NOMO-1 treated with dmso at 0.1 percent for 144 hours (cell line): ENCODE data around the gene REEP1.
A peak's percentile ranks its signal among the peaks of the same experiment; 100 is the strongest.
"Not testable (repeated sequence)": the region's sequence is repeated elsewhere in the genome, so short reads cannot be mapped to it uniquely, and the experiment has no call there.

Experiments used
- DNase-seq: peaks from one replicate; lab custom pipeline; 2025; ENCODE audit not compliant: unreplicated experiment; lab: John Stamatoyannopoulos, UW

REEP1 gene

DNA sequence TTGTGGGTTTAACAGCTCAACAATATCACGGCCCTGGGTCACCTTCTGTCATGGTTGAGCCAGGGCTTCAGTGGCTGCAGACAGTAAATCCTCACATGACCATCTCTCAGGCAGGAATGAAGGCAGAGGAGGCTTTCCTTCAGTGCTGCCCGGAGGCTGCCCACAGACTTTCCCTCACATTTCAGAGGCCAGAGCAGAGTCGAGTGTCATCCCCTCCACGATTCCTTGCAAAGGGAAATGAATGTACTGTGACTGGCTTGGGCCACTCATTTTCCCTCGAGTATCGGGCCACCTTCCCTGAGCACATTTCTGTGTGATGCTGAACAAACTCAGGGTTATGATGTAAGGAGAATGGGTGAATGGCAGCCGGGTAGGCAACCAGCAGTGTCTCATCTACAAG, 10.0 kb upstream of the REEP1 start:
- no peak for DNase-seq

DNA sequence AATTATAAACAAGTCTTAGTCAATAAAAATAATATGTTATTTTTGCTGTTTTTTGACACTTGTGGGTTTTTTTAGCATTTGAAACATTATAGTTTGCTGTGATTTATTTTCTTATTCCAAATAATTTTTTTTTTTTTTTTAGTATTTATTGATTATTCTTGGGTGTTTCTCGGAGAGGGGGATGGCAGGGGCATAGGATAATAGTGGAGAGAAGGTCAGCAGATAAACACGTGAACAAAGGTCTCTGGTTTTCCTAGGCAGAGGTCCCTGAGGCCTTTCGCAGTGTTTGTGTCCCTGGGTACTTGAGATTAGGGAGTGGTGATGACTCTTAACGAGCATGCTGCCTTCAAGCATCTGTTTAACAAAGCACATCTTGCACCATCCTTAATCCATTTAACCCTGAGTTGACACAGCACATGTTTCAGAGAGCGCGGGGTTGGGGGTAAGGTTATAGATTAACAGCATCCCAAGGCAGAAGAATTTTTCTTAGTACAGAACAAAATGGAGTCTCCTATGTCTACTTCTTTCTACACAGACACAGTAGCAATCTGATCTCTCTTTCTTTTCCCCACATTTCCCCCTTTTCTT, 8.5 kb upstream of the REEP1 start:
- not testable (repeated sequence) for DNase-seq

DNA sequence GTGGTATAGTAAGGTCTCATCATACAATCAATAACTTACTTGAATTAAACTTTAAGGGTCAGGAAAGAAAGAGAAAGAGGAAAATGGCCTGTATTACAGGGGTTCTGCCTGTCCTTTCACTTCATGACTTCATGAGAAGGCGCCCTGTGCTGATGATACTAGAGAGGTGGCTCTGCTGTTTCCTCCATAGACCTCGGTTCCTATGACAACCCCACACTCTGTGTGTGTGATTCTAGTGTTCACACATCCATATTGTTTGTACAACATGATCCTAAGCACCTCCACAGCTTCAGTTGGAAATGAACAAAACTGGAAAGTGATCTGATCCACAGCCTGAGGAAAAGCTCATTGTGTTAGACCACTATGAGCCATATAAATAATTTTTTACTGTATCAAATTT, 7.0 kb upstream of the REEP1 start:
- no peak for DNase-seq

DNA sequence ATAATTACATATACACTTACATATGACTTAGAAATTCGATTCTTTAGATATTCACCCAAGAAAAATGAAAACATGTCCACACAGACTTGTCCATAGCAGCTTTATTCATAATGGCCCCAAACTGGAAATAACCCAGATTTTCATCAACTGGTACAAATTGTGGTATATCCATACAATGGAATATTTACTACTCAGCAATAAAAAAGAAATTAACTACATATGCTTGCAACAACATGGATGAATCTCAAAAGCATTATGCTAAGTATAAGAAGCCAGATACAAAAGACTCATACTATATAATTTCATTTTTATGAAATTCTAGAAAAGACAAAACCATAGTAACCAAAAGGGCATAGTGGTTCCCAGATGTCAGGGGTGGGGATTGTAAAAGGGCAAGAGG, 5.1 kb upstream of the REEP1 start:
- DNase-seq = no peak

DNA sequence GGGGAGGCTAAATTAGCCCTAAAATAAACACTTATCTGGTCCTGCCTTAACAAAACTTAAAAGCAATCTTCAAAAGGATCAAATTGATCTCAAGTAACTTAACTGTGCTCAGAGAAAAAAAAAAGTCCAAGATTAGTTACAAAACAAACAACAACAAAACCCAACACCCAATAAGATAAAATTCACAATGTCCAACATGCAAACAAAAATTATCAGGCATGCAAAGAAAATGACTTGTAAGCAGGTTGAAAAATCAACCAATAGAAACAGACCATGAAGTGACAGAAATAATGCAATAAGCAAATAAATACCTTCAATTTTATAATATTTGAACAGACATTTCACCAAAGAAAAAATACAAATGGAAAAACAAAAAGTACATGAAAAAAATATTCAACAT, 4.0 kb upstream of the REEP1 start:
- no peak for DNase-seq

DNA sequence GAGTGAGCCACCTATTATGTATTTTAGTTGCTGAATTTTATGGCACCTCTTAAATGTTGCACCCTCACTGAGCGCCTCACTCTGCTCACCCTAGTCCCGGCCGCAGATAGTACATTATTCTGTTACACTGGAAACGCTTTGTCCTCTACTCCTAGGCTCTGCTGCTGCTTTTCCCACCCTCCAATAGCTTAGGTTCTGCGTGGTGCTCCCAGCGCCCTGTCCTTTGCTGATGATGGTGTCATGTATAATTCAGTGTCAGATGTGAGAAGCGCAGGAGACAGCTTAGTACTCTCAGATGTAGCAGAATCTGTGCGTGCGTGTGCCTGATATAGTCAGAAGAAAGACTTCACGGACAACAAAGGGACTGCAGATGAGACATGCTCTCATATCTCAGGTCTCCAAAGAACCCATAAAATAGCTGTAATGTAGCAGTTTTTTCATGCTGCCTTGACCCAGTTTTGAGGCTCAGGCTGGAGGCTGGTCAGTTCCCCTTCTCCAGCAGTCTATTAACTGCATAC, 1.4 kb upstream of the REEP1 start:
- DNase-seq = no peak

DNA sequence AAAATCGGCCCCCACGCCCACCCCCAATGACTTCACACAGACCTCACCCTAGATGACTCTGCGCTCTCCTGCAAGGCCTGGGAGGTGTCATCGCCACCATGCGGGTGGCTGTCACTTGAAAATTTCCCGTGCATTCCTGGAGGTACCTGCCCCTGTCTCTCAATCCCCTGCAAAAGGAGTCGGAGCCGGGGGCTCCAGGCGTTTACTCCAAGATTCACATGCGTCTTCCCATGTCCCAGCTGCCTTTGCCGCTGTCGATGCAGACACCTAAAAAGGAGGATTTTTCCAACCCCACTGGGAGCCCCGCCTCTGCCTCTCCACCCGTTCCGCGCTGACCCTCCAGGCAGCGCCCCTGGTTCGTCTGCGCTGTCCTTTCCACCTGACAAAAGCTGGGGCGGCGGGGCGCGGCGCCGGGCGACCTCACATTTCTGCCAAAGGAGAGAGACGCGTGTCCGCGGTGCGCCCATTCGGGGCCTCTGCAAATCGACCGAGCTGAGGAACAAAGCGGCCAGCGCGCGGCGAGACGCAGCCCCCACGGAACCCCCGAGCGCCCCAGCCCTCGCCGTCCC, 667 bp downstream of the REEP1 start:
- no peak for DNase-seq

DNA sequence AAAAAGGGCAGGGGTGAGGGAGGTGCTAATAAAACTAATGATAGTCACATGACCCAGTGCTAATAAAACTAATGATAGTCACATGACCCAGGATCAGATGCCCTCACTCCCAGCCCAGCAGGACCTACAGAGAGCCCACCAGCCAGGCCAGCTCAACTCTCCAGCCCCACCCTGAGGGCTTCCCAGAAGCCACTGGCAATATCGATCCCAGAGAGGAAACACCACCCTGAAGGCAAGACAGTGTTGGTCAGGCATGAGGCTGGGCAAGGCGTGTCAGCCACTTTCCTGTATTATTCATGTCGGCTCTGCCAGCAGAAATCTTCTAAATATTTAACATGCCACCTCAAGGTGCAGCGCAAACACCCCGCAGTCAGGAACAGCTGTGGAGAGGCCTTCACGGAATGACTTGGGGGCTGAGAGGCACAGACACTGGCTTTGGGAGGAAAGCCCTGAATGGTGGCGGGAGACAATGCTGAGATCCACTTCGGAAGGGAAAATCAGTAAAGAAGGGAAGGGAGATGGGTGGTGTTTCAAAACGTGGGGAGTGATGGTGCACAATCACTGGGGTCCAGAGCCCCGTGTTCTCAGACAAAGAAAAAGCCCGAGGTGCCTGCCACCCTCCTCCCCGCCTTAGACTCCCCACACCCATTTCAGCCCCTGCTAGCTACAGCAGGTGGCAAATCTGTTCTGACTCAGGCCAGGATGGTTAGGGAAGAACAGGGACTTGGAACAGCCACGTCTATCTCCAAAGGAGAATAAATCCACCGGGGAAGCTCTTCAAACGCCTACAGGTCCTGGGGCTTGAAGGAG, 1.4 kb downstream of the REEP1 start:
- no peak for DNase-seq

DNA sequence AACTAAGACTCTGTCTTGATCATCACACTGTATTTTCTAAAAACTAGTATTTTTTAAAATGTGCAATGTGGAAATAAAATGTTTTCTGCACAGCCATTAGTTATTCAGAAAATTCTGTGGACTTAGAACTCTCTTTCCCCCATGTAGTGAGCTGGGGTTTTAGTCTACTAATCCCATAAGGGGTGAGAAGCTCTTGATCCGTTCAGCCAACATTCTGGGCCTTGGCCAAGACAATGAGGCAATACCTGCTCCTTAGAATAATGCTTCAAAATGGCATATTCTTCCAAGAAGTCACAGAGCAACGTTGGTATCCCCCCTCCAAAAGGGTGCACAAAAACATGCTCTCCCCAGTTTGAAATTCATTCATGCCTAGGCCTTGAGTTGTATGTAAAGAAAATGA, 4.0 kb downstream of the REEP1 start:
- no peak for DNase-seq

DNA sequence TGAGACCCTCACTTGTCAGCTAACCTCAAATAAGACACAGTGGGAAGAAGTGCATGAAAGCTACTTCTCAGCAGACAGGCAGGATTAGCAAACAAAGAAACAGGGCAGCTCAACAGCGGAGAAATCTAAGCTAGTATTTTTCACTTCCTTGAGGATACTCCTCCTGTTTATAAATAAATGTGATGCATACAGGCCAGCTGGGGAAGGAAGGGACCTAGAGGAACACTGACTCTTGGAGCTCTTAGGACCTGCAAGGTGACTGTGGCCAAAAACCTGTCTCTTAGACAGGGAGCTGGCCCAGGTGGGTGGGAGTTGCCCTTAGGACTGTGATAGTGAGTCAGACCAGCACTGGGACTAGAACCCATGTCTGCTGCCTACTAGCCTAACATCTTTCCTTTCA, 4.8 kb downstream of the REEP1 start:
- no peak for DNase-seq

DNA sequence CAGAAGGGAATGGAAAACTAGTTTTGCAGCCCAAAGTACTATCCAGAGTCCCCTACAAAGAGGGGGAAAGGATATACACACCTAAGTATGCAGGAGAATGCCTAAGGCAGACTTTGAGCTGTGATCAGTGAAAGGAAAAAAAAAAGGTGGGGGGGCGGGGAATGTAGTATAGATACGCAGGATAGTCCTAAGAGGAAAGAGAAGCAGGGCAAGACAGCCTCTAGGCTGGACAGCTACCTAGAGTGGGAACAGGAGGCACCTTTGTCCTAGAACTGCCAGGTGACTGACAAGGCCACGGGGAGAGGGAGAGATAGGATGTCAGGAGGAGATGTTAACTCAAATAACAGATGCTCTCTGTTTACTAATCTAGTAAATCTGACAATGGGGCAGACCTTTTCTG, 6.0 kb downstream of the REEP1 start:
- DNase-seq = no peak

DNA sequence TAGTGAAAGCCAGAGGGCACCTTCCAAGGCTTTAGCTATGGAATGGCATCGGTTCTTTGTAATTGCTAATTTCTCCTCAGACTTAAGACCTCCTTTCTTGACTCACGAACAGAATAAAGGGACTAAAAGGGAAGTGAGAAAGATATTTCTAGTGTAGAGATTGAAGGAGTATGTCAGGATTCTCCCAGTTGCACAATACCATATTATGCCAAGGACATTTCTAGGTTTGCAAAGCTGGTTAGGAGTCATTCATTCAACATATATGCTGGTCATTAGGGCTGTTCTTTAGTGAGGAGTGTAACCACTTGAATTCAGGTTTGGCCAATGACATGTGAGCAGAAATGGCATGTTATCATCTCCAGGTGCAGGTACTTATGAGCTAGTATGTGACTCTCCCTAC, 7.4 kb downstream of the REEP1 start:
- DNase-seq = peak; percentile 31

DNA sequence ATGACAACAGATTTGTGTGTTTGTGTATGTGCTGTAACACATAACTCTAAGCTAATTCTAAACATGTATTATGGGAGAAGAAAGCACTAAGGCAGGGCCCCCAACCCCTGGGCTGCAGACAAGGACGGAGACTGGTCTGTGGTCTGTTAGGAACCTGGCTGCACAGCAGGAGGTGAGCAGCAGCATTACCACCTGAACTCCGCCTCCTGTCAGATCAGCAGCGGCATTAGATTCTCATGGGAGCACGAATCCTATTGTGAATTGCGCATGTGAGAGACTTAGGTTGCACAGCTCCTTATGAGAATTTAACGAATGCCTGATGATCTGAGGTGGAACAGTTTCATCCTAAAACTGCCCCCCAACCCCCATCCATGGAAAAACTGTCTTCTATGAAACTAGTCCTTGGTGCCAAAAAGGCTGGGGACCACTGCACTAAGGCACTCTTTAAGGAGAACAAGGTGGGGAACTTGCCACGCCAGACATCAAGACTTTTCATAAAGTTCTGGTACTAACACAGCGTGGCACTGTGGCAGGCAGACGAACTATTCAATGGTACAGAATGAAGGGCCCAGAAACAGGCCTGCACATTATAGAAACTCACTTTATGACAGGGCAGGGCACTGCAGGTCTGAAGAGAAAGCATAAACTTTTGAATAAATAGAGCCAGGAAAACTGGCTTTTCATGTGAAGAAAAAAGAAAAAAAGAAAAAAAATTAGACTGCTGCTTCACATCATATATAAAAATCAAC, 14.0 kb downstream of the REEP1 start:
- DNase-seq = no peak

DNA sequence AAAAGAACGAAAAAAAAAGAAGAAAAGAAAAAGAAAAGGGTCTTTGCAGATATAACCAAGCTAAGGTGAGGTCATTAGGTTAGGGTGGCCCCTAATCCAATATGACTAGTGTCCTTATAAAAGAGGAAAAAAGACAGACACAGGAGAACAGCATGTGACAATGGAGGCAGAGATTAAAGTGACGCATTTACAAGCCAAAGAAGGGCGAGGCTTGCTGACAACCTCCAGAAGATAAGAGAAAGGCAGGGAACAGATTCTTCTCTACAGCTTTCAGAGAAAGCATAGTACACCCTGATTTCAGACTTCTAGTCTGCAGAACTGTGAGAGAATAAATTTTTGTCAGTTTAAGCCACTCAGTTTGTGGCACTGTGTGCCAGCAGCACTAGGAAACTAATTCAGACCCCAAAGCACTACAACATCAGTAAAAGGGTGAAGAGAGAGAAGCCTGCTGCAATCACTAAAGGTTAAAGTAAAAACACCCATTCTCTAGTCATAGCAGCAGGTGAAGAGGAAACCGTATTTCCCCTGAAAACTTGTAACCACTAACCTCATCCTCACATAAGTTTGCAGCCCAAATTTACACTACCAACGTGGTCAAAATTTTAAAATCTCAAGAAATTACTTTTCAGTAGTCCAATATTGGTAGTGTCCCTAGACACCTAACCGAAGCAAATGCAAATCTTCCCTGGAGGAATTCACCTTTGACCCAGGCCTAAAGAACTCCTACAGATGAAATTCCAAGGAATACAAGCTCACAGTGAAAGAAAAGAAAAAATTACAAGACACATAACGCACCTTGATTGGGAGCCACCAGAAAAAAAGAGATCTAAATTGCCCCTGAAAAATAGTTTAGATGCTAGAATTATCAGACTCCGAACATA, 17.5 kb downstream of the REEP1 start:
- DNase-seq = no peak

DNA sequence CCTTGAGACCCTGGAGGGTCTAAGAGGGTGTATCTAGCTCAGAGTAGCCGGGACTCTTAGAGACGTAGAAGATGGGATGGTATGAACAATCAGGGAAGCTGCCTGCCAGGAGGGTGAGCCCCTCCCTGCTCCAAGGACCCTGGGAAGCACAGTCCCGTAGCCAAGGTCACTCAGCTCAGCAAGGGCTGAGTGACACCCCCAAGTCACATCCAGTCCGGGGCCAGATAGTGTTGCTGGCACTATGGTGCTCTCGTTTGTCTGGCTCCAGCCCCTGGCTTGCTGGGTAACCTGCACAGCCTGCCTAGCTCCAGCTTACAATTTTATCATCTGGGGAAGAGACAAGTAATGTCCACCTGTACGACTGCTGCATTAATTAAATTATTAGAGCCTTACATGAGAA, 22.3 kb downstream of the REEP1 start:
- no peak for DNase-seq

DNA sequence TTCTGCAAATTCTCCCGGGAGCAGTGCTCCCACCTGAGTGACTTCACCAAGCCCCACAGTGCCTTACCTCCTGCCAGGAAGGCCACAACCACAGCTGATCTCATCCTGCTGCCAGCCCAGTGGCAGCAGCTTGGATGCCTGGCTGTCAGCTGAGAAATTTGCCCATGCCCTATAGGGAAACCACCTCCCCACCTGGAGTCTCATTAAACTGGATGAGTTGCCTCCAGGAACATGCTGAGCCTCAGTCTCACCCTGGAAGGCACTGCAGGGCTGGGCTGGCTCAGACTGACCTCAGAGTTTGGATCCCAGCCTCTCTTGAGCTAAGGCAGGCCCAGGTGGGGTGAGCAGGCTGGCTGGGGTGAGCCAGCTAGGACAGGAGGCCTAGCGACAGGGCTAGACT, 23.3 kb downstream of the REEP1 start:
- DNase-seq = no peak

DNA sequence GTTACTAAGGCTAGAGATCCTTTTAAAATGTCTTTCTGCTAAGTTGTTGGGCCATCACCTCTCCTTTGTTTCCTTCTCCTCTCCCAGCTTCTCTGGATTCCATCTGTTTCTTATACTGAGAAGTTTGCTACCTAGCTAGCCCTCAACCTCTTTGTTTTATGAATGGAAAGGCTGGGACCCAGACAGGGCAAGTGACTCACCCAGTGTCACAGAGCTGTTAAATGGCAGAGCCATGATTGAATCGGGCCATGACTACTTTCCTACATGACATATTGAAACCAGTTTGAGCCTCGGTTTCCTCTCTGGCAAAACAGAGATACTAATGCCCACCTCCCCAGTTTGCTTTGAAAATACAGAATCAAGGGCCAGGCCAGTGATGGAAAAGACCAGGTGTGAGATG, 24.1 kb downstream of the REEP1 start:
- no peak for DNase-seq

DNA sequence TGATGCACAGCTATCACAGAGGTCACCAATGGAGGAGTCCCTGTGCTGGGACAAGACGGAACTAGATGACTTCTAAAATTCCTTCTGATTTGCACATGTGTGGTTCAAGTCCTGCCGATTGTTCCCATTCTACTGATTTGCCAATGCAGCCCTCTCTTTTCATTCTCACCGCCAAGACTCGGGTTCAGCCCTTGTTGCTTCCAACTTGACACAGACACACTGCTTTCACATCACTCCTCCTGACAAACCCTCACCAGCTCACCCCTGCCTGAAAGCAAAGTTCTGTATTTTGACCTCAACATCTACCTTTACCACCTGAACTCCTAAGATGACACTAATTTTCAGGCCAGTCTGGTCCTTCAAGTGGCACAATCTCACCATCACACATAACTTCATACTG, 25.5 kb downstream of the REEP1 start:
- no peak for DNase-seq

DNA sequence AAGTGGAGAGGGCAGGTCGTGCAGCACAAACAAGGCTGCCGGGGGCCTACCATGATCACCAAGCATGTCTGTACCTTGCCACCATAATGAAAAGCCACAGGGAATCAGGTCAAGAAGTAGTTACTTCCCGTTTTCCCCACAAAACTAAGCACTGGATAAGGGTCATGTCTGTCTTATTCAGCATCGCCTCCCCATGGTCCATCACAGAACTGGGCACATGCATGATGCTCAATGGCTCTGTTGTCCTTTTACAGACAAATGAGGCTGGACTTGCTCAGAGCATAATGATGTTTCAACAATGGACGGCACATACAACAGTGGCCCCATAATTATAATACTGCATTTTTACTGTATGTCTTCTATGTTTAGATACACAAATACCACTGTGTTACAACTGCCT, 27.5 kb downstream of the REEP1 start:
- DNase-seq = no peak

DNA sequence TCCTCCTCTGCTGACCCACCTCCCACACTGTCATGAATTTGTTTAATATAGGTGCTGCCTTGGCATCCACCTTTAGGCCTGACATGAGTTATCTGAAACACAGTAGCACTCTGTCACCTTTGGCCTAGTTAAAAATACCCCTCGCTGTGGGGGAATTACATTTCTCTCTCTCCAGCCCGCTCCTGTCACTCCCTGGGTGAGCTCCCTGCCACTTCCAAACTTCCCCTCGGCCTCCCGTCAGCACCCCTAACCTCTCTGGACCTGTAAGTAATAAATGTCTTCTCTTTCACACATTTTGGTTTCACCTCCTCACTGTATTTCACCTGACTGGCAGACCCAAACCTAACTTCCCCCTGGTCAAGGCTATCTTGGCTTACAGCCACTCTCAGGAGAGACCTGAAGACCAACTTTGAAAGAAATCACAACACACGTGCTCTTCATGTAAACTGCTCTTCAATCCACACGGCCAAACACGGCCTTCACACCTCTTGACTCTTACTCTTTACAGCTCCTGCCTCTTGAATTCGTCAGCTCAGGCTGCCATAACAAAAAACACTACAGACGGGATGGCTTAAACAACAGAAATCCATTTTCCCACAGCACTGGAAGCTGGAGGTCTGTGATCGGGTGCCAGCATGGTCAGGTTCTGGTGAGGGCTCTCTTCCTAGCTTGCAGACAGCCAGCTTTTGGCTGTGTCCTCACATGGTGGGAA, 28.3 kb downstream of the REEP1 start:
- no peak for DNase-seq
